IPS-18c (cell line): ENCODE data around the gene PRKG1.

ENCODE experiments used
- H3K4me3 ChIP-seq: 2 replicates; pipeline ENCODE4 v1.7.0; 2013; ENCODE audit warnings: low read depth, mild to moderate bottlenecking, low read length, moderate library complexity; ENCODE audit not compliant: insufficient read depth
- H3K9me3 ChIP-seq: one replicate; pipeline ENCODE4 v1.6.1; 2013; ENCODE audit warnings: mild to moderate bottlenecking, low read length, moderate library complexity; ENCODE audit not compliant: control insufficient read depth, insufficient read depth

The PRKG1 gene

DNA sequence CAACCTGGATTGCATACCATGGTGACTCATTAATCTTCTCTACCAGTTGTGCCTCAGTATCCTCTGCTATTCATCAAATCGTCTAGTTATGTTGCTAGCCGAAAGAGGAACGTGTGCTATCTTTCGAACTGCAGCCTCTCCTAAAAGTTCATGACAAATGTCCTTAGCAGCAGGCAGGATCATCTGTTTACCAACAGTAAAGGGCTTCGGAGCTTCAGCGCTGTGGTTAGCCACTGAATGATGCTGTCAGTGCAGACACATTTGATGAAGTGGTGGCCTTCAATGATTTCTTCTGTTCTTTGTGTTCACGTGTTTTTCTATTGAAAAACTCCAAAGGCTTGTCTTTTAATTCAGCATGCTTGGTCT lies 556.3 kb downstream of the PRKG1 start:
- no peak overlapping the region for H3K4me3 ChIP-seq
- H3K9me3 ChIP-seq, result no peaks in the 10 kb centered on the region

DNA sequence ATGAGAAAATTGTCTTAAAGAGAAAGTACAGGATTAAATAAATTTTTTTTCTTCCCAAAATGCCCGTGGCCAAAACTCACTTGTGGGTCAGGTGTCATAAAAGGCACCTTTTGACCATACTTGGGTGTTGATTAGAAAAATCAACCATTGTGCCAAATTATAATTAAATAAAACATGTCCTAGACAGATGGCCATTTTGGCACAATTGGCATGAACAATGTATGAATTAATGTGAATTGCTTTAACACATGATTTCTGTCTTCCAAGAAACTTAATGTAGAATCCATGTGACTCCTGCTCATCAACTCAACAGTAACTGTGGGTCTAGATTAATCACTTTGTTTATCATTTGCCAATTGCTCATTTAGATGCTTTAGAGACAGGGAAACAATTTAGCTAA lies 561.1 kb downstream of the PRKG1 start:
- Histone ChIP-seq H3K9me3 (no peaks in the 10 kb centered on the region), H3K4me3 (no peak overlapping the region)

DNA sequence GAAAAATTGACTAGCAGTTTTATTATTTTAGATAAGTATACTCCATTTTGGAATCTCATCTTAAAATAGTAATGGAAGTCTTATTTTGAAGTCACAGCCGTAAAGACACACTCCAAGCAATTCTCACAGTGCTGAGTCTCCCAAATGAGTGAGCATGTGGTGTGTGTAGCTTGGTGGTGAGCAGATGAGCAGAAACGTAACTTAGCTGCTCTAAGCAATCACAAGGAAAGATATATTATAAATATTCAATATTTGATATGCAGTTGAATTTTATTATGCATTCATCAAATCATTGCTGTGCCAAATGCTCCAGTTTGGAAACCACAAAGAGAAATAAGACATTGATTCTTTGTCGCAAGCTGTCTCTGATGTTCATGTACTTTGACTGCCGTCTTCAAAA lies 563.9 kb downstream of the PRKG1 start:
- Histone ChIP-seq H3K9me3 (no peaks in the 10 kb centered on the region), H3K4me3 (no peak overlapping the region)

DNA sequence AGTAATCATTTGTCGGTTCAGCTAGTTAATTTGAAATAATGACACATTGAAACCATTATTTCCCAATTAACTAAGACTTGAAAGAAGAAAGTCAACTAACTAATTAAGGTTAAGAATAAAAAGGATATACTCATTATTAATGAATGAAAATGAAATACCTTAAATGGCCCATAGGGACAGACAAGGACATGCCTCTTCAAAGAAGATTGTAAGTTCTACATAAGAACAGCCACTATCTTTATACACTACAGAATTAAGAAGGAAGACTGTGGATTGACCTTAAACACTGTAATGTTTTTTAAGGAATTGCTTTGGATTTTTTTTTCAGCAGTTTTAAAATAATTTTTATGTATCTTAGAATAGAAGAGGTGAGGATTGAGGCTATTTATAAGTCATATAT lies 564.5 kb downstream of the PRKG1 start:
- Histone ChIP-seq H3K4me3 (no peak overlapping the region), H3K9me3 (no peaks in the 10 kb centered on the region)

DNA sequence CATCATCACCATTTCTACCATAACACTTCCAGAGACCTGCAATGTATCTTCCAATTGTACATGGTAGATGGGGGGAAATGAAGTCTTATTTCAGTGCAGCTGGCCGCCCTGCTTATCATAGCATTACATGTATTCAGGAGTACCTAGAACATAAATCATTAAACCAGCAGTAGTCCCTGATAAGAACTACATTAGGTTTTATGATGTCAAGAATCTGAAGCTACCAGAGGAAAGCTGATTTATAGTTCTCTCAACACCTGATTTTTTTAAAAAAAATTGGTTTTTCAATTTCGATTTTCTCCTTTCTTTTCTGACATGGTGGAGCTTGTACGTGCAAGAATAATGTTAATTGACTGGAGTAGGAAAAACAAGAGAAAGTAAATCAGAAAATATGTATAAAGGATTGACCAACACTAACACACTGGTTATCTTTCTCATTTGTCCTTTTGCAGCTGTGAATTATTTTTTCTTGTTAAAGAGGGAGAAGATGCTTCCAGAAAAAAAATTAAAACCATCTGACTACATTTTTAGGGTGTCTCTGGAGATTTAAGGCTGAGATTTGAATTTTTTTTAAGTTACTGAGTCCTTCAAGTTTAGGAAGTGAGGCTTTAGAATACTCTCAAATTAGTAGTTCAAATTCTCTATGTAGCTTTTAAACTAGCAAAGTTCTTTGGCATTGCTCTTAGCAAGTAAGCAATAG lies 566.0 kb downstream of the PRKG1 start:
- no peaks in the 10 kb centered on the region for H3K9me3 ChIP-seq
- H3K4me3 ChIP-seq, result no peak overlapping the region

DNA sequence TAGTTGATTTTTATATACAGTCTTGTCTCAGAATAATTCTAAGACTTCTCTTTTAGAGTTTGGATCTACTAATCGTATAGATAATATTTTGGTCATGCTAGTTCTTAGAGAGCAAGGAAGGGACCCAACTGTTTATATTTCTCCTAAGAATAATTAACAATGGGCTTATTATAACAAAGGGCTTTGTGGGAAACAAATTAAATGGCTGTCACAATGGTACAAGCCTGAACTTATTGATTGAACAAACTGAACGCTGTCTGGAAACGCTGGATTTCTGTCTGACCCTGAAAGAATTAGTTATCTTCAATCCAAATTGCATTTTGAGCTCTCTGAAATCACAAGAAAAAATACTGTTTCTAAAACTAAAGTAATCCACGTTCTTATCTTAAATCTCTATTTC lies 568.3 kb downstream of the PRKG1 start:
- Histone ChIP-seq H3K4me3 (no peak overlapping the region), H3K9me3 (no peaks in the 10 kb centered on the region)

DNA sequence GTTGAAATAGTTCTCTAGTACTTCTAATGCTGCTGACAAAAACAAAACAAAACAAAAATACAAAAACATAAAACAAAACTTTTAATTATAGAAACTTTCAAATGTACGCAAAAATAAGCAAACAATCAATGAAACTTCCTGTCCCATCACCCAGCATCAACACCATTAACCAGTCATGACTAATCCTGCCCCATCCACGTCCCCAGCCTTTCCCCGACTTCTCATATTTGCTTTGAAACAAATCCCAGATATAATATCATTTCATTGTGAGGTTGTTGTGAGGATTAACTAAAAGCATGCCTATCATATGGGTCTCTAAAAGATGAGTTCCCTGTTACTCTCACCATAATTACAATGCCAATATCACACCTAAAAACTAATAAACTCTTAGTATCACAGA lies 569.4 kb downstream of the PRKG1 start:
- Histone ChIP-seq H3K9me3 (no peaks in the 10 kb centered on the region), H3K4me3 (no peak overlapping the region)

DNA sequence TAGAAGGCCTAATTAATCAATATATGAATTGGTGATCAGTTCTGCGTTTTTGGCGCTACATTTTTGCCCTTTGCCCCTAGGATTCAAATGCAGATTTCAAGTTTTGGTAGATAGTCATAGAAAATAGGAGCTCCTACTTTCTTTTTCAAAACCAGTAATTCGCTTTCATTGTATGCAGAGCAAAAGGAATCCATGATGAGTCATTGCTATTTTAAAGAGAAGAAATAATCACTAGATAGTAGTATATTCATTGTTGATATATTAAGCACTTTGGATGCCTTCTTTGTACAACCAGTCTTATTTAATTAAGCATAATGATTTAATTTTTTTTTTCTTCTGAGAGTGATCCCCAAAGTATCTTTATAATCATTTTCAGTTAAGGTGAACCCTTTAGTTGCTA lies 574.8 kb downstream of the PRKG1 start:
- Histone ChIP-seq H3K4me3 (no peak overlapping the region), H3K9me3 (no peaks in the 10 kb centered on the region)

DNA sequence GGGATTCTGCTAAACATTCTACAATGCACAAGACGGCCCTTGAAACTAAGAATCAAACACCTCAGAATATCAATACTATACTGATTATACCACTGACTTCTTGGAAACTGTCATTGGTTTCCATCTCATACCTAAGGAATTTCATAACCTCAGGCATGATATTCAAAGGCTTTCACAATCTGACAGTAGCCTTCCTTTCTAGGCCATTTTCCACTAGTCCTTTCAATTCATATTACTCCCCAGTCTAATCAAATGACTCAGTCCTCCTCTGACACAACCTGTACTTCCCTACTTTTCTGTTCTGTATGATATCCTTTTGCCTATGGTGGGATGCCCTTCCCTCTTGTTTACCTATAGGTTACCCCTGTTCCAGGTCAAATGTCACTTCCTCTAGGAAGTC lies 576.8 kb downstream of the PRKG1 start:
- Histone ChIP-seq H3K9me3 (no peaks in the 10 kb centered on the region), H3K4me3 (no peak overlapping the region)

DNA sequence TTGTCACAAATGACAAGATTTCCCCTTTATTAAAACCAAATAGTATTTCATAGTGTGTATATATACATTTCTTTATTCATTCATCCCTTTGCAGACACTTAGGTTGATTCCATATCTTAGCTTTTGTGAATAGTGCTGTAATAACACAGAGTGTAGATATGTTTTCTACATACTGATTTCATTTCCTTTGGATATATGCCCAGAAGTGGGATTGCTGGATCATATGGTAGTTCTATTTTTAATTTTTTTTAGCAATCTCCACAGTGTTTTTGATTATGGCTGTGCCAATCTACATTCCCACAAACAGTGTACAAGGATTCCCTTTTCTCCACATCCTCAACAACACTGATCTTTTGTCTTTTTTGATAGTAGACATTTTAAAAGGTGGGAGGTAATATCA lies 578.7 kb downstream of the PRKG1 start:
- H3K9me3 ChIP-seq, result no peaks in the 10 kb centered on the region
- H3K4me3 ChIP-seq, result no peak overlapping the region

DNA sequence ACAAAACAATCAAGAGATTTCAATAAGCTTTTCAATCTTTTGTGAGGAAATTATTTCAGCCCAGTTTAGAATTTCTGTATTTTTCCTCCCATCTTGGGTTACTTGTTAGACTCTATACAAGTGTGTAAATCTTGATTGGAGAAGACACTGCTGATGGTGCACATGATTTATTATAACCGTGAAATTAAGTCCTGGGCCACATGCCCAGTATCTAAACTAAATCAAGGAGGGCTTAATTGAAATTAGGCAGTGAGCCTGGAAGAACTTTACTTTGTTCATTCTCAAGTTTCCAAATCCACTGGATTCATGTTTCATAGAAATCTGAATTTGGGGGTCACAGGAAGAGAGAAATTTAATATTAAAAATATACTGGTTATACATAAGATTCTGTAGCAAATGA lies 580.6 kb downstream of the PRKG1 start:
- H3K4me3 ChIP-seq, result no peak overlapping the region
- H3K9me3 ChIP-seq, result no peaks in the 10 kb centered on the region

DNA sequence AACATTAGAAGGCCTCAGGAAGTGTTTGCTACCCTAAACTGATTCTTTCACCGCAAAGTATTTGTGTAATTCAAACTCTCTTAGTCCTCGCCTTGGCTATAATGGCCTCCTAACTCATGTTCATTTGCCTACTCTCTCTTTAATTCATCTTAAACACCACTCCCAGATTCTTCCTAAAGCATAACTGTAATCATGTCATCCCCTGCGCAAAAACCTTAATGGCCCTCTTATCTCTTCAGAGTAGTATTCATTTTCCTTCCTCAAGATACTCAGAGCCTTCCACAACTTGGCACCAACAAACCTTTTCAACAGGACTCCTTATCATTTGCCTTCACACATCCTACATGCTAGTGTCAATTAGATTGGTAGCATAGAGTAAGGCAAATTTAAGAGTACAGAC lies 582.2 kb downstream of the PRKG1 start:
- no peak overlapping the region for H3K4me3 ChIP-seq
- H3K9me3 ChIP-seq, result no peaks in the 10 kb centered on the region

DNA sequence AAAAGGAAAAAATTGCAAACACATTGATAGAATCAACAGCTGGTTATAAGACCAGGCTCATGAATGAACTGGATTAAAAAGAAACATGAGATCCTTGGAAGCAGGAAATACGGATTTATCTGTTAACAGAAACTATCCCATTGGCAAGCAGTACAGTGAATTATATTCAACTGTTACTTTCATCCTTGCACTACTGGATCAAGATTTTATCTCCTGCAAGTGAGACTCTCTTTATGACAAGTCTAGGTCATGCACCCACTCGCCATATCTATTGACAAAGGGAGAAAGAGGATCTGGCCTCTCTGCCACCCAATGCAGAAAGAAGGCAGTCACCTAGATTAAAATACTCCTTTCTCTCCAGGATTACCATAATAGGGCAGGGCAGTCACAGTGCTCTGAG lies 583.7 kb downstream of the PRKG1 start:
- H3K9me3 ChIP-seq, result no peaks in the 10 kb centered on the region
- H3K4me3 ChIP-seq, result no peak overlapping the region

DNA sequence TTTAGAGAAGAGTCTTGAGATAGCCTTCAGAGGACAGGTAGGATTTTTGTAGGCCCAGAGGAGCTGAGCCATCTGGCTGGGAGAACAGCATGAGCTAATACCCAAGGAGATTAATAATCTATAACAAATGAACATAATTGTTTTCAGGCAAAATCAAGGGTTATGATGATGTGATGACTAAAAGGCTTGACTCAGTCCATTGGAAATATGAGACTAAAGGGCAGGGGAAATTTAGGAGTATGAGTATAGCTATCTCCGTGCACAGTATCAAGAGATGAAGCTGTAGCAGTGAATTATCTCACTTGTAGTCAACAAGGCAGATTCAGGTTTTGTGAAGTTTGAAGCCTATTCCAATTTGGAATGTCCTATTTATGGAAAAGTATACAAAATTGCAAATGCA lies 585.1 kb downstream of the PRKG1 start:
- Histone ChIP-seq H3K4me3 (no peak overlapping the region), H3K9me3 (no peaks in the 10 kb centered on the region)

DNA sequence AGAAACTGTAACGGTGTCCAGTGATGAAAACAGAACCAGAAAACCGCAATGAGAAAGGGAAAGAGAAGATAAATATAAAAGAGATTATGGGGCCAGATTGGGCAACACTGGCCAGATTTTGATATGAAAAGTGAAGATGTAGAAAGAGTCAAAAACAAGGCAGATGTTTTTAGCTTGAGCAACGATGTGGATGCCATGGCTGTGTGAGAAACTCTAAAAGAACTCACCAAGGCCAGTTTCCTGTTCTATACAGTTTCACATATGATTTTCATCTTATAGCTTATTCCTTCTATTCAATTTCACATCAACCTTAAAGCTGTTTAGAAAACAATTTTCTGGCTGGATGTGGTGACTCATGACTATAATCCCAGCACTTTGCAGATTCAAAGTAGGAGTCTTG lies 588.8 kb downstream of the PRKG1 start:
- H3K9me3 ChIP-seq, result no peaks in the 10 kb centered on the region
- H3K4me3 ChIP-seq, result no peak overlapping the region

DNA sequence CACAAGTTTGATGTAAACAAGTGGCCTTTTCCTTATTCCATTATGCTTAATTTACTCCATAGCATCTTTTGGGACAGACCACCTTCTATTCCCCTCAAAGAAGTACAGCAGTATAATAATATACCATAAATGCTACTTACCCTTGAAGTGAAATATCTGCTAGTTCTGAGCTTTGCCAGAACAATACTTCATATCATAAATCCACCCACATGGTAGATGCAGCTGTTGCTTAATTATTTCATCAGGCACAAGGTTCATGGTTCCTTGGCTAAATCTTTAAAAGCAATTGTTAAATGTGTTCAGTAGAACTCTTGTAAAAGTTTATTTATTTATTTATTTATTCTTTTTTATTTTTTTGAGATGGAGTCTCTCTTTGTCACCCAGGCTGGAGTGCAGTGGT lies 592.2 kb downstream of the PRKG1 start:
- H3K4me3 ChIP-seq, result no peak overlapping the region
- H3K9me3 ChIP-seq, result no peaks in the 10 kb centered on the region

DNA sequence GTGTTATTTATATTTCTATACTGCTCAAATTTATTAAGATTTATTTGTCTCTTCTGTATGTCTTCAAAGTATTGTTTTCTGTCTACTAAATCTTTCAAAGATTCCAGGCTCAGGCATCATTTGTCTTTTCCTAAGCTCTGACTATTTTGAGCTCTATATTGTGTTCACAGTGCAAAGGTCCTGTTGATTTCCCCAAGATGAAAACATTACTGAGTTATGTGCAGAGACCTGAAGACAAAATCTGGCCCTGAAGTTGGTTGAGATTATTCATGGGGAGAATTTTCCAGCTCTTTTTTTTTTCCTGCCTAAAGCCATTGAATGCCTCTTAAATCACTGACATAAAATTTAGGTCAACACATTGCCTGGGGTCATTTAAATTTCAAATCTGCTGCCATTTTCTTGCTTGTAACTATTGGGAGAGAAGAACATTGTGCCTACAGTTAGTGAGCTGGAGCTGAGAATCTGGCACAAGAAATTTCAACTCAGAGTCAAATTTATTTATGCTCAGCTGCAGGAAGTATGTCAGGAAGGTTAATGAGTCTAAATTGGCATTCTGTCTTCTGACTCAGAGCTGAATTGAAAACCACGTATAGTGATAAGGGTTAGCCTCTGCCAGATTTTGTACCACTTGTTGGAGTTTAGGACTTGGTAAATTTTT lies 593.5 kb downstream of the PRKG1 start:
- H3K4me3 ChIP-seq, result no peak overlapping the region
- H3K9me3 ChIP-seq, result no peaks in the 10 kb centered on the region

DNA sequence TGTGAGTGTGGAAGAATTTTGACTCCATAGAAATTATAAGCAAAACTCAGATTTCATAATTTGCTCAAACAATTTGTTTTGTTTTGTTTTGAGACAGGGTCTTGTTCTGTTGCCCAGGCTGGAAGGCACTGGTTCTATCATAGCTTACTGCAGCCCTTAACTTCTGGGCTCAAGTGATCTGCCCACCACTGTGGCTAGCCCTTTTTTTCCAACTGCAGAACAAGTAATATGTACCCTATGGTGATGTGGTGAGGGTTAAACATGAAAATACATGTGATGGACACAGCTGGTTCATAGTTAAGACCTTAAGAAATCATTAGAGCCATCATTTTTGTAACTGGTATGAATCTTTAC lies 594.0 kb downstream of the PRKG1 start:
- H3K9me3 ChIP-seq, result no peaks in the 10 kb centered on the region
- H3K4me3 ChIP-seq, result no peak overlapping the region

DNA sequence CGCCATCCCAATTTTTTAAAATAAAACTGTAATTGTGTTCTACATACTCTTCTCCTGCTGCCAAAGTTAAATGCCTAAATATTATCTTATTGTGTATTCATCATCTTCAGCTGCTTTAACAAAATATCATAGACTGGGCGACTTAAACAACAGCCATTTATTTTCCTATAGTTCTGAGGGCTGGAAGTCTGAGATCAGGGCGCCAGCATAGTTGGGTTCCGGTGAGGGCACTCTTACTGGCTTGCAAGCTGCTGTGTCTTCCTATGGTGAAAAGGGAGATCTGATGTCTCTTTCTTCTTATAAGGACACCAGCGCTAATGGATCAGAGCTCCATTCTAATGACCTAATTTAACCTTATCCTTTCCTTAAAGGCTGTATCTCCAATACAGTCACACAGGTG lies 594.8 kb downstream of the PRKG1 start:
- Histone ChIP-seq H3K9me3 (no peaks in the 10 kb centered on the region), H3K4me3 (no peak overlapping the region)
